Neural cell (in vitro differentiated cells): ENCODE results near the gene HSPB1. TPM values are rescaled to one million over a fixed set of nuclear protein-coding genes. Genes with fewer than 3 reads are reported as not detected.

ENCODE experiments used
- H2AFZ ChIP-seq: fragments of 200-600, 300-800 bp; sonication (generic), shearing (Covaris generic); 2 replicates; pipeline ENCODE4 v1.6.0; 2014; ENCODE audit warnings: low read depth, mild to moderate bottlenecking, antibody characterized with exemption, low read length, moderate library complexity
- H3F3A ChIP-seq: fragments of 200-600 bp; shearing (Covaris generic); 2 replicates; pipeline ENCODE4 v1.6.1; 2016; ENCODE audit warnings: mild to moderate bottlenecking, moderate library complexity, mixed read lengths, antibody characterized with exemption, low read length; ENCODE audit not compliant: insufficient read depth, poor library complexity, severe bottlenecking
- H3K27ac ChIP-seq: fragments of 200-600, 300-800 bp; sonication (generic), shearing (Covaris generic); 2 replicates; pipeline ENCODE4 v1.5.1; 2014; ENCODE audit warnings: mild to moderate bottlenecking, low read length, moderate library complexity
- H3K27me3 ChIP-seq: fragments of 300-800, 200-600 bp; sonication (generic), shearing (Covaris generic); 2 replicates; pipeline ENCODE4 v1.6.0; 2014; ENCODE audit warnings: mild to moderate bottlenecking, low read depth, low read length, moderate library complexity; ENCODE audit not compliant: insufficient read depth
- H3K36me3 ChIP-seq: fragments of 300-800, 200-600 bp; sonication (generic), shearing (Covaris generic); 2 replicates; pipeline ENCODE4 v1.5.1; 2014; ENCODE audit warnings: mild to moderate bottlenecking, antibody characterized with exemption, low read length, moderate library complexity; ENCODE audit not compliant: insufficient read depth
- H3K4me2 ChIP-seq: fragments of 300-800, 200-600 bp; sonication (generic), shearing (Covaris generic); 2 replicates; pipeline ENCODE4 v1.6.0; 2014; ENCODE audit warnings: mild to moderate bottlenecking, low read length
- H3K4me3 ChIP-seq: fragments of 300-800, 200-600 bp; sonication (generic), shearing (Covaris generic); 2 replicates; pipeline ENCODE4 v1.5.1; 2014; ENCODE audit warnings: mild to moderate bottlenecking, low read length, moderate library complexity
- H3K79me2 ChIP-seq: fragments of 200-600 bp; shearing (Covaris generic); replicated peaks from 2 replicates; pipeline ENCODE4 v1.6.0; 2014; ENCODE audit warnings: mild to moderate bottlenecking, low read length, moderate library complexity; ENCODE audit not compliant: insufficient read depth
- H3K9ac ChIP-seq: fragments of 300-800, 200-600 bp; sonication (generic), shearing (Covaris generic); 2 replicates; pipeline ENCODE4 v1.6.1; 2016; ENCODE audit warnings: mild to moderate bottlenecking, low read length, mixed read lengths
- H3K9me2 ChIP-seq: fragments of 200-600 bp; shearing (Covaris generic); 2 replicates; pipeline ENCODE4 v1.6.1; 2016; ENCODE audit warnings: mild to moderate bottlenecking, low read length, mixed read lengths; ENCODE audit not compliant: insufficient read depth
- H3K9me3 ChIP-seq: fragments of 200-600, 300-800 bp; sonication (generic), shearing (Covaris generic); 2 replicates; pipeline ENCODE4 v1.6.1; 2016; ENCODE audit warnings: mild to moderate bottlenecking, mixed run types, low read length, moderate library complexity, mixed read lengths
- H4K20me1 ChIP-seq: fragments of 200-600 bp; shearing (Covaris generic); 2 replicates; pipeline ENCODE4 v1.6.1; 2016; ENCODE audit warnings: mild to moderate bottlenecking, mixed run types; ENCODE audit not compliant: insufficient read depth
- EP300 ChIP-seq: fragments of 450-650 bp; conservative IDR thresholded peaks from 2 replicates; pipeline ENCODE4 v1.6.1; 2014; ENCODE audit warnings: antibody characterized with exemption, mild to moderate bottlenecking, moderate library complexity; ENCODE audit not compliant: poor library complexity, severe bottlenecking
- EZH2 ChIP-seq: fragments of 200-600, 300-800 bp; shearing (Covaris generic), sonication (generic); IDR thresholded peaks from 2 replicates; pipeline ENCODE4 v1.6.1; 2014; ENCODE audit warnings: antibody characterized with exemption, low read length, borderline replicate concordance, mild to moderate bottlenecking; ENCODE audit not compliant: insufficient read depth, poor library complexity, severe bottlenecking
- MXI1 ChIP-seq: fragments of 450-650 bp; conservative IDR thresholded peaks from 2 replicates; pipeline ENCODE4 v1.6.1; 2014; ENCODE audit warnings: antibody characterized with exemption, mild to moderate bottlenecking; ENCODE audit not compliant: poor library complexity, severe bottlenecking
- POLR2AphosphoS5 ChIP-seq: IDR thresholded peaks from 2 replicates; pipeline ENCODE4 v1.6.1; 2012
- RAD21 ChIP-seq: fragments of 450-650 bp; conservative IDR thresholded peaks from 2 replicates; pipeline ENCODE4 v1.6.1; 2014; ENCODE audit warnings: antibody characterized with exemption, mild to moderate bottlenecking, moderate library complexity
- SMC3 ChIP-seq: fragments of 450-650 bp; conservative IDR thresholded peaks from 2 replicates; pipeline ENCODE4 v1.6.1; 2014; ENCODE audit warnings: antibody characterized with exemption, mild to moderate bottlenecking, moderate library complexity; ENCODE audit not compliant: poor library complexity
- TAF1 ChIP-seq: IDR thresholded peaks from 2 replicates; pipeline ENCODE4 v1.6.1; 2012; ENCODE audit warnings: low read depth
- polyA plus RNA-seq: library from polyadenylated mRNA; depleted of rRNA; stranded (reverse); fragments of >200 nt; gene quantifications from 2 replicates; pipeline ENCODE4 v1.2.3, GENCODE V29; 2014
- TF ChIP-seq, protein P1 (sequence below): fragments of 450-650 bp; IDR thresholded peaks from 2 replicates; pipeline ENCODE4 v1.5.1; 2014; ENCODE audit warnings: antibody characterized with exemption, mild to moderate bottlenecking, moderate library complexity; ENCODE audit not compliant: poor library complexity, severe bottlenecking
- TF ChIP-seq, protein P2 (sequence below): IDR thresholded peaks from 2 replicates; pipeline ENCODE4 v1.6.1; 2012; ENCODE audit warnings: borderline replicate concordance

The HSPB1 gene
- polyA plus RNA-seq, 1 donor from 2014 or later: 1.4 TPM

DNA sequence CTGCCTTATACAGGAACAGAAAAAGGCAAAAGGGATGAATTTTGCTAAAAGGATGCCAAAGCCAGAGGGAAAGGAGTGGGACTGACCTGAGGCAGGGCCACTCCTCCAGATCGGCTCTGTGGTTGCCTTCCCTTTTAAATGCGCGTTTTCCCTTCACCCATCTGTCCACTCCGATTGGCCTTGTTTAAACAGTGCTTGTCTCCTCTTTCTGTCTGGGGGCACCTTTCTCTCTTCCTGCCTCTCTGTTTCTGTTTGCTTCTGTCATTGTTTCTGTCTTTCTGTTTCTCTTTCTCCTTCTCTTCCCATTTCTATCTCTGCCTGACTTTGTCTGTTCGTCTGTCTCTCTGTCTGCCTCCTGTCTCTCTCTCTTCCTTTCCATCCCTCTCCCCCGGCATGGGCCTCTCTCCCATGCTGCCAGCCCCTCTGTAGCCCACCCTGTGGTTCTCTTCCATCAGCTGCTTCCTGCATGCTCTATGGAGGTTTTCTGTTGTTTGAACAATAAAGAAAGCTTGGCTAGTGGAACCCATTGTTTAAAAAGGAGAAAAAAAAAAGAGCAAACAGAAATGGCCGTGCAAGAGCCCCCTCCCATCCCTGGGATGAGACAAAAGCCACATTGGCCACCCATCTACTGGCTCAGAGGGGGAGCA, 29.5 kb upstream of the HSPB1 start:
- Histone ChIP-seq H2AFZ (no peak overlapping the region), H4K20me1 (no peaks in the 10 kb centered on the region), H3K79me2 (no peaks in the 10 kb centered on the region), H3K4me2 (no peak overlapping the region), H3K27me3 (peaks cover 13% of the 10 kb centered on the region), H3K9me2 (no peaks in the 10 kb centered on the region), H3K27ac (no peak overlapping the region), H3K4me3 (no peak overlapping the region), H3F3A (no peaks in the 10 kb centered on the region), H3K36me3 (no peaks in the 10 kb centered on the region), H3K9me3 (no peaks in the 10 kb centered on the region), H3K9ac (no peak overlapping the region)
- TF ChIP-seq, protein P1, sequence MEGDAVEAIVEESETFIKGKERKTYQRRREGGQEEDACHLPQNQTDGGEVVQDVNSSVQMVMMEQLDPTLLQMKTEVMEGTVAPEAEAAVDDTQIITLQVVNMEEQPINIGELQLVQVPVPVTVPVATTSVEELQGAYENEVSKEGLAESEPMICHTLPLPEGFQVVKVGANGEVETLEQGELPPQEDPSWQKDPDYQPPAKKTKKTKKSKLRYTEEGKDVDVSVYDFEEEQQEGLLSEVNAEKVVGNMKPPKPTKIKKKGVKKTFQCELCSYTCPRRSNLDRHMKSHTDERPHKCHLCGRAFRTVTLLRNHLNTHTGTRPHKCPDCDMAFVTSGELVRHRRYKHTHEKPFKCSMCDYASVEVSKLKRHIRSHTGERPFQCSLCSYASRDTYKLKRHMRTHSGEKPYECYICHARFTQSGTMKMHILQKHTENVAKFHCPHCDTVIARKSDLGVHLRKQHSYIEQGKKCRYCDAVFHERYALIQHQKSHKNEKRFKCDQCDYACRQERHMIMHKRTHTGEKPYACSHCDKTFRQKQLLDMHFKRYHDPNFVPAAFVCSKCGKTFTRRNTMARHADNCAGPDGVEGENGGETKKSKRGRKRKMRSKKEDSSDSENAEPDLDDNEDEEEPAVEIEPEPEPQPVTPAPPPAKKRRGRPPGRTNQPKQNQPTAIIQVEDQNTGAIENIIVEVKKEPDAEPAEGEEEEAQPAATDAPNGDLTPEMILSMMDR: no peak
- TF ChIP-seq, protein P2, sequence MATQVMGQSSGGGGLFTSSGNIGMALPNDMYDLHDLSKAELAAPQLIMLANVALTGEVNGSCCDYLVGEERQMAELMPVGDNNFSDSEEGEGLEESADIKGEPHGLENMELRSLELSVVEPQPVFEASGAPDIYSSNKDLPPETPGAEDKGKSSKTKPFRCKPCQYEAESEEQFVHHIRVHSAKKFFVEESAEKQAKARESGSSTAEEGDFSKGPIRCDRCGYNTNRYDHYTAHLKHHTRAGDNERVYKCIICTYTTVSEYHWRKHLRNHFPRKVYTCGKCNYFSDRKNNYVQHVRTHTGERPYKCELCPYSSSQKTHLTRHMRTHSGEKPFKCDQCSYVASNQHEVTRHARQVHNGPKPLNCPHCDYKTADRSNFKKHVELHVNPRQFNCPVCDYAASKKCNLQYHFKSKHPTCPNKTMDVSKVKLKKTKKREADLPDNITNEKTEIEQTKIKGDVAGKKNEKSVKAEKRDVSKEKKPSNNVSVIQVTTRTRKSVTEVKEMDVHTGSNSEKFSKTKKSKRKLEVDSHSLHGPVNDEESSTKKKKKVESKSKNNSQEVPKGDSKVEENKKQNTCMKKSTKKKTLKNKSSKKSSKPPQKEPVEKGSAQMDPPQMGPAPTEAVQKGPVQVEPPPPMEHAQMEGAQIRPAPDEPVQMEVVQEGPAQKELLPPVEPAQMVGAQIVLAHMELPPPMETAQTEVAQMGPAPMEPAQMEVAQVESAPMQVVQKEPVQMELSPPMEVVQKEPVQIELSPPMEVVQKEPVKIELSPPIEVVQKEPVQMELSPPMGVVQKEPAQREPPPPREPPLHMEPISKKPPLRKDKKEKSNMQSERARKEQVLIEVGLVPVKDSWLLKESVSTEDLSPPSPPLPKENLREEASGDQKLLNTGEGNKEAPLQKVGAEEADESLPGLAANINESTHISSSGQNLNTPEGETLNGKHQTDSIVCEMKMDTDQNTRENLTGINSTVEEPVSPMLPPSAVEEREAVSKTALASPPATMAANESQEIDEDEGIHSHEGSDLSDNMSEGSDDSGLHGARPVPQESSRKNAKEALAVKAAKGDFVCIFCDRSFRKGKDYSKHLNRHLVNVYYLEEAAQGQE: no peak
- TF ChIP-seq POLR2AphosphoS5: no peak
- TF ChIP-seq SMC3: no peak
- TF ChIP-seq EP300: no peak
- no peak for TF ChIP-seq TAF1
- no peak for TF ChIP-seq RAD21
- TF ChIP-seq EZH2: no peak
- TF ChIP-seq MXI1: no peak

DNA sequence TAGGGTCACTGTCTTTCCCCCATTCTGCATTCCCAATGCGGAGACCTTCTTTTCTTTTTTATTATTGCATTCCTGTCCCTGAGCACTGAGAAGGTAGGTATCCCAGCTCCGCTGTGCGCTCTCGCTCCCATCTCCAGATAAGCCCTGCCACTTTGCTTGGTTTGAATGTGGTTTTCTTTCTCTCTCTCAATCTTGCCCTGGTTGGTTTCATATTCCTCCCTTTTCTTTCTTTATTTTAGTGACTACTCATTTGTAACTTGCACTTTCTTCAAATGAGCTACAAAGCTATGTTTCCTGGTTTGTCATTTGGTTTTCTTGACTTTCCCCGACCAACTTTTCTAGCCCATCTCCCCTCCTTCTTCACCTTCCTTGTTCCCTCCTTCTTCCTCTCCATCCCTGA, 29.0 kb upstream of the HSPB1 start:
- Histone ChIP-seq H3K9me2 (no peaks in the 10 kb centered on the region), H3K9ac (no peak overlapping the region), H3K9me3 (no peaks in the 10 kb centered on the region), H2AFZ (no peak overlapping the region), H4K20me1 (no peaks in the 10 kb centered on the region), H3K79me2 (no peaks in the 10 kb centered on the region), H3K4me2 (no peak overlapping the region), H3F3A (no peaks in the 10 kb centered on the region), H3K36me3 (no peaks in the 10 kb centered on the region), H3K27ac (no peak overlapping the region), H3K27me3 (peaks cover 13% of the 10 kb centered on the region), H3K4me3 (no peak overlapping the region)
- TF ChIP-seq SMC3 (no peak), TAF1 (no peak), EP300 (no peak)
- TF ChIP-seq, protein P2: no peak
